Measurements from ENCODE around the gene NPAS3. TPM values are rescaled to one million over a fixed set of nuclear protein-coding genes. Genes with fewer than 3 reads are reported as not detected.

Gene NPAS3
- polyA plus RNA-seq, 2 of the 4 experiments (the other 2 are of a cell fraction), result not detected

DNA sequence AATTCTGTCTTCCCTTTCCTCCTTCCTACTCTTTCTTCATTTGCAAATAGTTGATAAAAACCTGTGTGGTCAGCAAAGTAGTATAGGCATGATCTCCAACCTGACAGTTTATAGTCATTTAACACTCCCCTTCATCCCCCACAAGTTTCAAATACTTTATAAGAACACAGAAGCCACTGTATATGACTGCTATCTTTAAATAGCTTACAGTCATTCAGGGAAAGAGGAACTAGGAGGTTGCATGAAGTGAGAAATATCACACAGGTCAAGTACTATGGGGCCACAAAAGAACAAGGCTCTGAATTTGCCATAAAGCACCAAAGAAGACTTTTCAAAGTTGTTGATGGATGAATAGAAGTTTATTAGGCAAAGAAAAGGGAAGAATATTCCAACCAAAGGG, 431.3 kb downstream of the NPAS3 start (continued):
- no peak for TF ChIP-seq ATOH8 (CRISPR knock-in tag; IDR thresholded peaks at IDR 0.05; ENCODE audit: low read depth)
- no peak for TF ChIP-seq HEYL (CRISPR knock-in tag; IDR thresholded peaks at IDR 0.05)
- no peak for TF ChIP-seq JUN (IDR thresholded peaks at IDR 0.05)
- TF ChIP-seq, protein P1, sequence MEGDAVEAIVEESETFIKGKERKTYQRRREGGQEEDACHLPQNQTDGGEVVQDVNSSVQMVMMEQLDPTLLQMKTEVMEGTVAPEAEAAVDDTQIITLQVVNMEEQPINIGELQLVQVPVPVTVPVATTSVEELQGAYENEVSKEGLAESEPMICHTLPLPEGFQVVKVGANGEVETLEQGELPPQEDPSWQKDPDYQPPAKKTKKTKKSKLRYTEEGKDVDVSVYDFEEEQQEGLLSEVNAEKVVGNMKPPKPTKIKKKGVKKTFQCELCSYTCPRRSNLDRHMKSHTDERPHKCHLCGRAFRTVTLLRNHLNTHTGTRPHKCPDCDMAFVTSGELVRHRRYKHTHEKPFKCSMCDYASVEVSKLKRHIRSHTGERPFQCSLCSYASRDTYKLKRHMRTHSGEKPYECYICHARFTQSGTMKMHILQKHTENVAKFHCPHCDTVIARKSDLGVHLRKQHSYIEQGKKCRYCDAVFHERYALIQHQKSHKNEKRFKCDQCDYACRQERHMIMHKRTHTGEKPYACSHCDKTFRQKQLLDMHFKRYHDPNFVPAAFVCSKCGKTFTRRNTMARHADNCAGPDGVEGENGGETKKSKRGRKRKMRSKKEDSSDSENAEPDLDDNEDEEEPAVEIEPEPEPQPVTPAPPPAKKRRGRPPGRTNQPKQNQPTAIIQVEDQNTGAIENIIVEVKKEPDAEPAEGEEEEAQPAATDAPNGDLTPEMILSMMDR (IDR thresholded peaks at IDR 0.05), result no peak
- no peak for TF ChIP-seq EP300 (IDR thresholded peaks at IDR 0.05)
- no peak for TF ChIP-seq MAFK (IDR thresholded peaks at IDR 0.05; ENCODE audit: partially characterized antibody)
- no peak for TF ChIP-seq HOXB5 (CRISPR knock-in tag; IDR thresholded peaks at IDR 0.05)
- no peak for TF ChIP-seq FOXS1 (CRISPR knock-in tag; IDR thresholded peaks at IDR 0.05)

GRCh38 chr14:33370426-33370825, 431.7 kb downstream of the NPAS3 start:
- CTCF ChIA-PET, result no interaction called here
- FAIRE-seq, result no peak

GRCh38 chr14:33375196-33375595, 436.5 kb downstream of the NPAS3 start:
- no peak for TF ChIP-seq JUN (IDR thresholded peaks at IDR 0.05)
- no peak for TF ChIP-seq CBX8 (IDR thresholded peaks at IDR 0.05)
- TF ChIP-seq ATOH8 (CRISPR knock-in tag; IDR thresholded peaks at IDR 0.05; ENCODE audit: low read depth), result no peak
- TF ChIP-seq HOXA7 (CRISPR knock-in tag; IDR thresholded peaks at IDR 0.05), result no peak
- TF ChIP-seq REST (IDR thresholded peaks at IDR 0.05), result no peak
- TF ChIP-seq SREBF2 (IDR thresholded peaks at IDR 0.05), result no peak
- TF ChIP-seq JUNB (IDR thresholded peaks at IDR 0.05), result no peak
- TF ChIP-seq RCOR1 (IDR thresholded peaks at IDR 0.05; ENCODE audit: low read depth, low read length), result no peak
- no peak for TF ChIP-seq NPAS2 (CRISPR knock-in tag; IDR thresholded peaks at IDR 0.05; ENCODE audit: borderline replicate concordance)
- no peak for TF ChIP-seq TP53 (CRISPR knock-in tag; IDR thresholded peaks at IDR 0.05)
- TF ChIP-seq RARB (CRISPR knock-in tag; IDR thresholded peaks at IDR 0.05), result no peak
- TF ChIP-seq PHF8 (IDR thresholded peaks at IDR 0.05; ENCODE audit: borderline replicate concordance, low read depth), result no peak
- no peak overlapping the region for H3K4me2 ChIP-seq
- WGBS (ENCODE audit: missing lambda C conversion rate), result 2% methylated on average over 2 of the region's 2 CpGs
- ChIA-PET CTCF (no interaction called here), POLR2A (no interaction called here)
- FAIRE-seq, result no peak
- H3K9me3 ChIP-seq, result no peaks in the 10 kb centered on the region
- H3K4me3 ChIP-seq, result no peak overlapping the region
- ATAC-seq, result no peak
- no peak for DNase-seq (ENCODE audit: low read depth in 1 of 2, low spot score in 1 of 2)
- H3K27ac ChIP-seq, result no peak overlapping the region
- H3K4me1 ChIP-seq, result no peaks in the 10 kb centered on the region

More at GRCh38 chr14:33370426-33370825, 431.7 kb downstream of the NPAS3 start:
- POLR2A ChIA-PET, result no interaction called here
- DNase-seq (ENCODE audit: low read depth in 1 of 2, low spot score in 1 of 2), result no peak
- WGBS (ENCODE audit: missing lambda C conversion rate), result 0% methylated on average over 1 of the region's 1 CpG
- Histone ChIP-seq H3K4me2 (no peak overlapping the region), H3K4me3 (no peak overlapping the region), H3K4me1 (no peaks in the 10 kb centered on the region), H3K27ac (no peak overlapping the region), H3K9me3 (no peaks in the 10 kb centered on the region)
- ATAC-seq, result no peak
- no peak for TF ChIP-seq PHF8 (IDR thresholded peaks at IDR 0.05; ENCODE audit: borderline replicate concordance, low read depth)
- no peak for TF ChIP-seq ZFP36 (IDR thresholded peaks at IDR 0.05; ENCODE audit: borderline replicate concordance, partially characterized antibody)

All from A549 (cell line).